Measurements from ENCODE around the gene EDEM3. TPM values are rescaled to one million over a fixed set of nuclear protein-coding genes. Genes with fewer than 3 reads are reported as not detected.

EDEM3 gene
- total and polyA plus RNA-seq, 4 donors, result 11.7 to 53.8 (median 23.7) TPM

DNA sequence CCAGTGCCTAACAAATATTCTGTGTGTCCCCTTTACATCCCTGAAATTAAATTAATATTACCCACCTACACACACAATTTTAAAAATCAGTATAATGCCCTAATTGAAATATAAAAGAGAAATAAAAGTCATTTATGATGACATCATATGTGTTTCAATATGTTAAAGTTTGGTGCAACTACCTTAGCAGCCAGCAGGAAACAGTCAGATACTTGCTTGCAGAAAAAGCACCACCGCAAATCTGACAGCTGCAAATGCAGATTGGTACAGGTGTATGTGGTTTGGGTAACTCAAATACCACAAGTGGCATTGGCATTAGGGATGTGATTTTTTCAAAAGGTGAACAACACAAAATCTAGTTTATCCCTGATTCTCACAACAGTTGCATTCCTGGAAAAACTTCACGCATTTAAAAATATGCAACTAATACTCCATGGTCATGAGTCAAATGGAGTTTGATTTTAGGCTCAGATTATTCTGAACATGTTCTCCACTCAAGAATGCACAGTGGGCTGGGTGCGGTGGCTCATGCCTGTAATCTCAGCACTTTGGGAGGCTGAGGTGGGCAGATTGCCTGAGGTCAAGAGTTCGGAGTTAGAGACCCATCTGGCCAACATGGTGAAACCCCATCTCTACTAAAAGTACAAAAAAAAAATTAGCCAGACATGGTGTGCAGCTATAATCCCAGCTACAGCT, 106.3 kb downstream of the EDEM3 start:
- no peak for TF ChIP-seq SP1 (IDR thresholded peaks at IDR 0.05)
- TF ChIP-seq, protein P1, sequence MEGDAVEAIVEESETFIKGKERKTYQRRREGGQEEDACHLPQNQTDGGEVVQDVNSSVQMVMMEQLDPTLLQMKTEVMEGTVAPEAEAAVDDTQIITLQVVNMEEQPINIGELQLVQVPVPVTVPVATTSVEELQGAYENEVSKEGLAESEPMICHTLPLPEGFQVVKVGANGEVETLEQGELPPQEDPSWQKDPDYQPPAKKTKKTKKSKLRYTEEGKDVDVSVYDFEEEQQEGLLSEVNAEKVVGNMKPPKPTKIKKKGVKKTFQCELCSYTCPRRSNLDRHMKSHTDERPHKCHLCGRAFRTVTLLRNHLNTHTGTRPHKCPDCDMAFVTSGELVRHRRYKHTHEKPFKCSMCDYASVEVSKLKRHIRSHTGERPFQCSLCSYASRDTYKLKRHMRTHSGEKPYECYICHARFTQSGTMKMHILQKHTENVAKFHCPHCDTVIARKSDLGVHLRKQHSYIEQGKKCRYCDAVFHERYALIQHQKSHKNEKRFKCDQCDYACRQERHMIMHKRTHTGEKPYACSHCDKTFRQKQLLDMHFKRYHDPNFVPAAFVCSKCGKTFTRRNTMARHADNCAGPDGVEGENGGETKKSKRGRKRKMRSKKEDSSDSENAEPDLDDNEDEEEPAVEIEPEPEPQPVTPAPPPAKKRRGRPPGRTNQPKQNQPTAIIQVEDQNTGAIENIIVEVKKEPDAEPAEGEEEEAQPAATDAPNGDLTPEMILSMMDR (IDR thresholded peaks at IDR 0.05; ENCODE audit: low read depth, low read length, missing input control), result no peak
- no peak for TF ChIP-seq RAD21 (IDR thresholded peaks at IDR 0.05)
- no peak for TF ChIP-seq REST (IDR thresholded peaks at IDR 0.05)
- TF ChIP-seq TAF1 (conservative IDR thresholded peaks at IDR 0.05), result no peak
- no peak for TF ChIP-seq MAX (IDR thresholded peaks at IDR 0.05)
- no peak for TF ChIP-seq ZBTB33 (IDR thresholded peaks at IDR 0.05)
- TF ChIP-seq RXRA (IDR thresholded peaks at IDR 0.05), result no peak
- TF ChIP-seq FOXA2 (IDR thresholded peaks at IDR 0.05), result no peak
- TF ChIP-seq HNF4A (conservative IDR thresholded peaks at IDR 0.05), result no peak
- TF ChIP-seq, protein P2, sequence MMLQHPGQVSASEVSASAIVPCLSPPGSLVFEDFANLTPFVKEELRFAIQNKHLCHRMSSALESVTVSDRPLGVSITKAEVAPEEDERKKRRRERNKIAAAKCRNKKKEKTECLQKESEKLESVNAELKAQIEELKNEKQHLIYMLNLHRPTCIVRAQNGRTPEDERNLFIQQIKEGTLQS (IDR thresholded peaks at IDR 0.05), result no peak
- TF ChIP-seq EGR1 (IDR thresholded peaks at IDR 0.05; ENCODE audit: low read depth in 2 of 2), result no peak
- no peak for TF ChIP-seq JUND (IDR thresholded peaks at IDR 0.05)
- TF ChIP-seq HNF4G (IDR thresholded peaks at IDR 0.05), result no peak
- WGBS, result 95% methylated on average over 4 of the region's 4 CpGs
- Histone ChIP-seq H3K9ac (ENCODE audit: low read depth in 1 of 2, low read length in 2 of 2) (no peak overlapping the region), H3K36me3 (ENCODE audit: control insufficient read depth in 4 of 4, insufficient read depth in 3 of 4, low read depth in 1 of 4, low read length in 3 of 4) (no peaks in the 10 kb centered on the region), H3K4me3 (ENCODE audit: low read depth in 1 of 3, low read length in 3 of 3) (no peak overlapping the region), H3K9me3 (ENCODE audit: control insufficient read depth in 4 of 4, low read length in 3 of 4) (no peaks in the 10 kb centered on the region), H3K27ac (ENCODE audit: low read depth in 1 of 2, low read length in 2 of 2) (no peak overlapping the region), H3K4me1 (ENCODE audit: control insufficient read depth in 4 of 4, insufficient read depth in 4 of 4, low read length in 3 of 4) (no peaks in the 10 kb centered on the region), H3K27me3 (ENCODE audit: control insufficient read depth in 4 of 4, insufficient read depth in 4 of 4, low read length in 3 of 4) (no peaks in the 10 kb centered on the region)
- no peak for DNase-seq (ENCODE audit: low spot score)

DNA sequence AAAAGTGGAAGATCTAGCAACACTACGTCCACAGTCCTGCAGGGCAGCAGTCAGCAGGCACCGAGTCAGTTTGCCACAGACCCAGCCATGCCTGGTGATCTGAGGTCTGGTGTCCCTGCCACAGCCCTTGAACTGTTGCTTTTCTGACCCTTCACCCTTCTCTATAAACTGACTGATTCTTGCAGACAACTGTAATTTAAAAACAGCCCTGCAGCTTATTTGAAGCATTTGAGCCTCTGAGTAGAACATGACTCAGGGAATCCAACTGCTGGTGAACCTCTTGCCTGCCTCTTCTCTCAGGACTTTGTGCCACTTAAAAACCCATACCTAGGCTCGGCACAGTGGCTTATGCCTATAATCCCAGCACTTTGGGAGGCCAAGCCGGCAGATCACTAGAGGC, 107.2 kb downstream of the EDEM3 start:
- Histone ChIP-seq H3K27ac (ENCODE audit: low read depth in 1 of 2, low read length in 2 of 2) (no peak overlapping the region), H3K27me3 (ENCODE audit: control insufficient read depth in 4 of 4, insufficient read depth in 4 of 4, low read length in 3 of 4) (no peaks in the 10 kb centered on the region), H3K4me1 (ENCODE audit: control insufficient read depth in 4 of 4, insufficient read depth in 4 of 4, low read length in 3 of 4) (no peaks in the 10 kb centered on the region), H3K4me3 (ENCODE audit: low read depth in 1 of 3, low read length in 3 of 3) (no peak overlapping the region), H3K9ac (ENCODE audit: low read depth in 1 of 2, low read length in 2 of 2) (no peak overlapping the region), H3K9me3 (ENCODE audit: control insufficient read depth in 4 of 4, low read length in 3 of 4) (no peaks in the 10 kb centered on the region), H3K36me3 (ENCODE audit: control insufficient read depth in 4 of 4, insufficient read depth in 3 of 4, low read depth in 1 of 4, low read length in 3 of 4) (no peaks in the 10 kb centered on the region)
- WGBS, result 90% methylated on average over 4 of the region's 4 CpGs
- DNase-seq (ENCODE audit: low spot score), result no peak
- TF ChIP-seq, protein P1 (IDR thresholded peaks at IDR 0.05; ENCODE audit: low read depth, low read length, missing input control), result no peak
- TF ChIP-seq ZBTB33 (IDR thresholded peaks at IDR 0.05), result no peak
- TF ChIP-seq RAD21 (IDR thresholded peaks at IDR 0.05), result no peak
- TF ChIP-seq, protein P2 (IDR thresholded peaks at IDR 0.05), result no peak
- no peak for TF ChIP-seq NR2F2 (IDR thresholded peaks at IDR 0.05)
- TF ChIP-seq HNF4A (conservative IDR thresholded peaks at IDR 0.05), result no peak
- TF ChIP-seq TAF1 (conservative IDR thresholded peaks at IDR 0.05), result no peak
- no peak for TF ChIP-seq MAX (IDR thresholded peaks at IDR 0.05)
- TF ChIP-seq FOXA1 (IDR thresholded peaks at IDR 0.05), result no peak
- TF ChIP-seq HNF4G (IDR thresholded peaks at IDR 0.05), result no peak

Measured in liver (tissue), 9 donors.